Peyer's patch (tissue), 4 donors: ENCODE measurements around the gene BLCAP.

ENCODE experiments used
- POLR2A ChIP-seq, 2 donors: fragments of 450-650 bp; IDR thresholded peaks; one replicate each; pipeline ENCODE4 v1.5.1; 2017; ENCODE audit warnings: antibody characterized with exemption in 2 of 2, mild to moderate bottlenecking in 2 of 2, moderate library complexity in 2 of 2
- TF ChIP-seq, protein P1 (sequence below), 6 experiments: fragments of 450-650 bp in 4 of 6; fragments of 200-600 bp in 2 of 6; sonication (generic) in 1 of 6; IDR thresholded peaks; one replicate each; pipeline ENCODE4 v1.5.1; 2017 to 2019; ENCODE audit warnings: antibody characterized with exemption in 6 of 6, mild to moderate bottlenecking in 3 of 6, moderate library complexity in 1 of 6

- TF ChIP-seq, protein P1, sequence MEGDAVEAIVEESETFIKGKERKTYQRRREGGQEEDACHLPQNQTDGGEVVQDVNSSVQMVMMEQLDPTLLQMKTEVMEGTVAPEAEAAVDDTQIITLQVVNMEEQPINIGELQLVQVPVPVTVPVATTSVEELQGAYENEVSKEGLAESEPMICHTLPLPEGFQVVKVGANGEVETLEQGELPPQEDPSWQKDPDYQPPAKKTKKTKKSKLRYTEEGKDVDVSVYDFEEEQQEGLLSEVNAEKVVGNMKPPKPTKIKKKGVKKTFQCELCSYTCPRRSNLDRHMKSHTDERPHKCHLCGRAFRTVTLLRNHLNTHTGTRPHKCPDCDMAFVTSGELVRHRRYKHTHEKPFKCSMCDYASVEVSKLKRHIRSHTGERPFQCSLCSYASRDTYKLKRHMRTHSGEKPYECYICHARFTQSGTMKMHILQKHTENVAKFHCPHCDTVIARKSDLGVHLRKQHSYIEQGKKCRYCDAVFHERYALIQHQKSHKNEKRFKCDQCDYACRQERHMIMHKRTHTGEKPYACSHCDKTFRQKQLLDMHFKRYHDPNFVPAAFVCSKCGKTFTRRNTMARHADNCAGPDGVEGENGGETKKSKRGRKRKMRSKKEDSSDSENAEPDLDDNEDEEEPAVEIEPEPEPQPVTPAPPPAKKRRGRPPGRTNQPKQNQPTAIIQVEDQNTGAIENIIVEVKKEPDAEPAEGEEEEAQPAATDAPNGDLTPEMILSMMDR (IDR thresholded peaks at IDR 0.05): no peak
- TF ChIP-seq POLR2A (IDR thresholded peaks at IDR 0.05): no peak
Measured at GRCh38 chr20:37571033-37571432, 43.4 kb upstream of the BLCAP start.
